Measurements from ENCODE around the gene P2RX1.

The P2RX1 gene

GRCh38 chr17:3875317-3875716, 40.9 kb downstream of the P2RX1 start:
- Histone ChIP-seq H2AFZ (ENCODE audit: low read depth, low read length, severe bottlenecking) (no peak overlapping the region), H3F3A (ENCODE audit: insufficient read depth) (no peaks in the 10 kb centered on the region), H3K9me3 (ENCODE audit: insufficient read depth, low read length) (no peaks in the 10 kb centered on the region), H3K9me2 (replicated peaks; ENCODE audit: insufficient read depth, low read length) (no peaks in the 10 kb centered on the region), H3K4me2 (ENCODE audit: low read depth, low read length, poor library complexity, severe bottlenecking) (no peak overlapping the region), H3K9ac (ENCODE audit: low read length) (no peak overlapping the region), H3K36me3 (ENCODE audit: low read length) (no peaks in the 10 kb centered on the region), H3K27ac (ENCODE audit: low read depth, low read length) (no peak overlapping the region), H3K27me3 (ENCODE audit: low read length) (no peaks in the 10 kb centered on the region), H4K20me1 (ENCODE audit: low read depth, low read length) (no peaks in the 10 kb centered on the region), H3K4me3 (ENCODE audit: insufficient read depth, low read length, poor library complexity, severe bottlenecking) (no peak overlapping the region), H3K79me2 (ENCODE audit: insufficient read depth, low read length) (no peaks in the 10 kb centered on the region)
- TF ChIP-seq CTCF (IDR thresholded peaks at IDR 0.05; ENCODE audit: insufficient read depth, low read length, poor library complexity, severe bottlenecking) (no peak), EZH2phosphoT487 (conservative IDR thresholded peaks at IDR 0.05; ENCODE audit: low read length) (no peak)

GRCh38 chr17:3873862-3874261, 42.4 kb downstream of the P2RX1 start:
- Histone ChIP-seq H4K20me1 (ENCODE audit: low read depth, low read length) (no peaks in the 10 kb centered on the region), H3K36me3 (ENCODE audit: low read length) (no peaks in the 10 kb centered on the region), H3K27ac (ENCODE audit: low read depth, low read length) (no peak overlapping the region), H3K9me3 (ENCODE audit: insufficient read depth, low read length) (no peaks in the 10 kb centered on the region), H3K27me3 (ENCODE audit: low read length) (no peaks in the 10 kb centered on the region), H3K79me2 (ENCODE audit: insufficient read depth, low read length) (no peaks in the 10 kb centered on the region), H3K9ac (ENCODE audit: low read length) (no peak overlapping the region), H3K4me3 (ENCODE audit: insufficient read depth, low read length, poor library complexity, severe bottlenecking) (no peak overlapping the region), H3F3A (ENCODE audit: insufficient read depth) (no peaks in the 10 kb centered on the region), H3K9me2 (replicated peaks; ENCODE audit: insufficient read depth, low read length) (no peaks in the 10 kb centered on the region), H2AFZ (ENCODE audit: low read depth, low read length, severe bottlenecking) (no peak overlapping the region), H3K4me2 (ENCODE audit: low read depth, low read length, poor library complexity, severe bottlenecking) (no peak overlapping the region)
- TF ChIP-seq CTCF (IDR thresholded peaks at IDR 0.05; ENCODE audit: insufficient read depth, low read length, poor library complexity, severe bottlenecking): no peak
- TF ChIP-seq EZH2phosphoT487 (conservative IDR thresholded peaks at IDR 0.05; ENCODE audit: low read length): no peak

- H3K27me3 ChIP-seq (ENCODE audit: low read length): no peaks in the 10 kb centered on the region
- no peak overlapping the region for H3K4me2 ChIP-seq (ENCODE audit: low read depth, low read length, poor library complexity, severe bottlenecking)
- no peaks in the 10 kb centered on the region for H3K9me2 ChIP-seq (replicated peaks; ENCODE audit: insufficient read depth, low read length)
- no peaks in the 10 kb centered on the region for H3K79me2 ChIP-seq (ENCODE audit: insufficient read depth, low read length)
- H3K36me3 ChIP-seq (ENCODE audit: low read length): no peaks in the 10 kb centered on the region
- TF ChIP-seq EZH2phosphoT487 (conservative IDR thresholded peaks at IDR 0.05; ENCODE audit: low read length) (no peak), CTCF (IDR thresholded peaks at IDR 0.05; ENCODE audit: insufficient read depth, low read length, poor library complexity, severe bottlenecking) (no peak)
- H3K27ac ChIP-seq (ENCODE audit: low read depth, low read length): no peak overlapping the region
- H4K20me1 ChIP-seq (ENCODE audit: low read depth, low read length): no peaks in the 10 kb centered on the region
- H3K4me3 ChIP-seq (ENCODE audit: insufficient read depth, low read length, poor library complexity, severe bottlenecking): no peak overlapping the region
- H3F3A ChIP-seq (ENCODE audit: insufficient read depth): no peaks in the 10 kb centered on the region
- H2AFZ ChIP-seq (ENCODE audit: low read depth, low read length, severe bottlenecking): no peak overlapping the region
- no peaks in the 10 kb centered on the region for H3K9me3 ChIP-seq (ENCODE audit: insufficient read depth, low read length)
- H3K9ac ChIP-seq (ENCODE audit: low read length): no peak overlapping the region
Measured at GRCh38 chr17:3870871-3871306, 45.4 kb downstream of the P2RX1 start.
